CD4-positive, alpha-beta T cell treated with Interleukin-15 for 1 hour (primary cell): ENCODE measurements around the gene MEGF11.

ENCODE experiments used
- DNase-seq: peaks from one replicate; pipeline ENCODE4 v3.0.0-alpha.2; 2020

The MEGF11 gene

DNA sequence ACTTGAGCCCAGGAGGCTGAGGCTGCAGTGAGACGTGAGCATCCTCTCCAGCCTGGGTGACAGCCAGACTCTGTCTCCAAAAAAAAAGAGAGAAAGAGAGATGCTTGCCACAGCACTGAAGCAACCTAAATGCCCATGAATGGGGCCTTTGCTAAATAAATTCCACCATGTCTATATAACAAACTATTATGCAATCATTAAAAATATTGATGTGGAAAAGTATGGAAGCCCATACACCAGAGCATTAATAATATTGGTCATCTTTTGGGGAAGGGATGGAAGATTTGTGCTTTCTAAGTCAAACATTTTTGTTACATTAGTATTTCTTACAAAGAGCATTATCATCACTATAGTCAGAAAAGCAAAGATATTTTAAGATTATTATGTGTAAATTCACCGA lies 116.6 kb downstream of the MEGF11 start:
- no peak for DNase-seq

DNA sequence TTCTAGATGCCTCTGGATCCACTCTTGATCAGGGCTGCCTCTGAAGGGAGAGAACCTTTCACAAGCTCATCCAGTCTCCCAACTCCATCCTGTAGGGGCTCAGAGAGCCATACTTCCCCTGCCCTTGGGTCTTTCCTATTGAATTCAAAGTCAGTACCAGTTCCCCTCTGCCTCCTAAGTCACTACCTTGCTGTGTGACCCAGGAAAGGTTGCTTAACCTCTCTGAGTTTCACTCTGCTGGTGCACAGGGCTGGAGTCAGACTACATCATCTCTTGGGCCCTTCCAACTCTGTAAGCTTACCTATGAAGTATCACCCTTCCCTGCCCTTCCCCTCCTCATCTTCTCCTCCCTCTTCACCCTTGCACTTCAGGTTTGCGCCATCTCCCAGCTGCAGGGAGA lies 117.9 kb downstream of the MEGF11 start:
- DNase-seq, result no peak

DNA sequence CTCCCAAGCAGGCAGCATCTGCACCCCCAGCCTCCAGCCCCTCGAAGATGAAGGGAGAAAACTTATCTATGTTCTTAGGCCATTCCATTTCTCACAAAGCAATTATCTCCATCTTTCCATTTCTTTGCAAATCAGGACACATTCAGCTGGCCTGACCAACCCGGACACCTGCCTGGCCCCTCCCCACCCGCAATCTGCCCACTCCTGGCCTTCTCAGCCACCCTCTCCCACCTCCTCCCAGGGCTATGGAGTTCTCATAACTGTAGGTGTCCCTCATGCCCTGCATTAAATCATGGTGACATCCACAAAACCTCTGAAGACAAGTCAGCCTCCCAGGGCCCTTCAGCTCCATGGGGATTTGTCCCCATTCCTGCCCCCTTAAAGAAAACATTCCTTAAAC lies 119.3 kb downstream of the MEGF11 start:
- DNase-seq, result no peak

DNA sequence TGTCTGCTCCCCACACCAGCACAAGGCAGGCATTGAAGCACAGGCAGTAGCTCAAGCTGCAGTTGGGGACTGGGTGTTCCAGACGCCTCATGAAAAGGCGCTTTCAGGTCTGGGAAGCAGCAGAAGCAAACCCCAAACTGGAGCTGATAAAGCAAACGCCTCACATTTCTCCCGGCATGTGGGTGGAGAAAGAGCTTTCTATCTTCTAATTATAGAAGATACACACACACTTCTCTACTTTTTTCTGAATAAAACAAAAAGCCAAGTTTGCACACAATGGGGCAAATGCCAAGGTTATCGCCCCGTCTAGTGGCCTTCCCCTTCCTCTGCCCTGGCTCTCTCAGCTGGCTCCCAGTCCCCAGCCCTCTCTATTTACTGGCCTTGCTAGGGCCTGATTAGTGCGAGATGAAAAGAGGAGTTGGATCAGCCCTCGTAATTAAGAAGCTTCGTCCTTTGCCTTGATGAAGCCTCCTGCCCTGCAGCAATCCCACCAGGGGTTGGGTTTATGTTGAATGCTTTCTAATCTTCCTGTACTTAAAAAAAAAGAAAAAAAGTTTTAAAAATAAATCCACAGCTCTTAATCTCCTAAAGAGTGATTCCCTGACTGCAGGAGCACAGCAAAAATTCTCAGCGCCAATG lies 120.2 kb downstream of the MEGF11 start:
- DNase-seq, result no peak

DNA sequence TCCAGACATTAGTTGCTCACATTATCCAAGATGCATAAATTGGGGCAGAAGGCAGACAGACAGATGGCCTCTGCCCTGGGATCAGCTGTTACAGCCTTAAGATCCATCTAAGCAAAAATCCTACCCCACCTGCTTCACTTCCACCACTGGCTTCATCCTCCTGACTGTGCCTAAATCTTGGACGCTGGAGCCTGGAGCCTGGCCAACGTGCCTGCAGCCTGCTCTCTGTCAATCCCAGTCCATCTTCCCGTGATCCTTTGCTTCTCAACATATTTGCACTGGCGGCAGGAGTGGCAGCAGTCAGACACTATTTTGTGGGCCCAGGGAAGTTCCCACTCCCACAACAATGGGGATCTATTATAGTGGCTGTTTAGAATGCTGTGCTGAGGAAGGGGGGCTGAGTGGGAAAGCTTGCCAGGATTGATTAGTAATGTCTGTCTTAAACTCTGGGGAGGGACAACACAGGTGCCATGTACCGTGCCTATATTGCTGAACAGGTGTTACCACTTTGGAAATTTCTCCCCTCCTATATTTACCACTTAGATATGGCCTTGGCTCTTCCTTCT lies 121.2 kb downstream of the MEGF11 start:
- no peak for DNase-seq

DNA sequence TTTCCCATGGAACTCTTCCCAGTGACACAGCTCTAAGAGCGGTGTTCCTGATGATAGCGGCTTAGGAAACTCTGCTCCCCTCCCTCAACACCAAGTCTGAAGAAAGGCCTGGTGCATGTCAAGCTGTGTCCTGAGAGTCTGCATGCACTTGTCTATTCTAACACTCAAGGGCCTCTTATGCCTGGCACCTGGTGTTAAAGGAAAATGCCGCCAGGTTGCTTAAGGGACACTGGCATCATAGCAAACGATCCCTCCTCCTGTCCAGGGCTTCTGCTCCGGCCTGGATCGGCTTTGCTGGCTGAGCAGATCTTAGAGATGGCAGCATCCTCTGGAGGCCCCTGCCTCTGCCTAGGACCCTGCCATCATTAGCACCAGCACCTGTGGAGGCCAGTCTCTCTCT lies 121.7 kb downstream of the MEGF11 start:
- DNase-seq, result no peak

DNA sequence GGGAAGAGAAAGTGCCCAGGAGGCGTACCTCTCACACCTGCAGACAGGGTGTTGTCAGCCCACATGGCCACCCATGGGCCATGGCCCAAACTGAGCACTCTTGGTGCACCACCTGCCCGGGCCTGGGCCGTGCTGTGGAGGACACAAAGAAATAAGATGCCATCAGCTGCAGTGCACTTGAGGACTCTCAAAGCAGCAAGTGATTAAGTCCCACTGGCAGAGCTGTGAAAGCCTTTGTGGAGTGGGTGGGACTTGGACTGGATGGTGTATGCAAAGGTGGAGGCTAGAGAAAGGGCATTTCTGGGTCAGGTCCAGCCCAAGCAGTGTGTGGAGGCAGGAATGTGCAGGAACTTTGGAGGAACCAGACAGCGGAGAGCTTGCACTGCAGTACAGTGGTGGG lies 122.3 kb downstream of the MEGF11 start:
- no peak for DNase-seq

DNA sequence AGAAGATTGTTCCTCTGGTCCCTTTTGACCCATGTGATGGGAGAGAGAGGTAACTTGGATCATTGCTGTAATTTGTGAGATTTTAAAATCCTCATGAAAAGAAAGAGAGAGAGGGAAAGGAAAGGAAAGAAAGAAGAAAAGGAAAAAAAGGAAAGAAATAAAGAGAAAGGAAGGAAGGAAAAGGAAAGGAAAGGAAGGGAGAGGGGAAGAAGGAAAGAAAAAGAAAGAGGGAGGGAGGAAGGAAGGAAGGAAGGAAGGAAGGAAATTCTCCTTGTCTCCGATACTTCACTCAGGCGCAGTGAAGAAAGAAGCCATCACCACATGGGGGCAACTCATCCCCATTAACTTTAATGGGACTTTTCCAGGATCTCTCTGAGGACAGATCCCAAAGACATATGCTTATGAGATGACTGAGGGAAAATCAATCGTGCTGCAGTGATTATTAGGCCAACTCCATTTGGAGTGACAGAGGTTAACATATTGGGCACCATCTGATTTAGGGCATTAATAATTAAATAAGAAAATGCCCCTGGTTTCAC lies 123.0 kb downstream of the MEGF11 start:
- DNase-seq, result no peak

DNA sequence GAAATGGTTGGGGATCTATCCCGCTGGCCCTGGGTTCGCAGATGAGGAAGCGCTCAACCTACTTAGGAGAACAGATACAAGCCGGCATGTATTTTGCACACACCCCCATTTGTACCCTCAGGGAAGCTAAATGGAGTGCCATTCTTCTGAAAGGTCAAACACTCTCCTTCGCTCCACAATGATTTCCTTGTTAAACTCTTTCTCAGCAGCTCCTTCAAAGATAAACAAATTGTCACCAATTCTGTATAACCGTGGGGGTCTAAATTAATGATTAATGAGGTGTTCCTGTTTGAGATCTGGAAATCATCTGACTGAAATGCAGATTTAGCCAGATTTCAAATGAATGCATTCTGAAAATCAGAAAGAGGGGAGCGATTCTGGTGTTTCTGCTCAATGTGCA lies 124.0 kb downstream of the MEGF11 start:
- no peak for DNase-seq

DNA sequence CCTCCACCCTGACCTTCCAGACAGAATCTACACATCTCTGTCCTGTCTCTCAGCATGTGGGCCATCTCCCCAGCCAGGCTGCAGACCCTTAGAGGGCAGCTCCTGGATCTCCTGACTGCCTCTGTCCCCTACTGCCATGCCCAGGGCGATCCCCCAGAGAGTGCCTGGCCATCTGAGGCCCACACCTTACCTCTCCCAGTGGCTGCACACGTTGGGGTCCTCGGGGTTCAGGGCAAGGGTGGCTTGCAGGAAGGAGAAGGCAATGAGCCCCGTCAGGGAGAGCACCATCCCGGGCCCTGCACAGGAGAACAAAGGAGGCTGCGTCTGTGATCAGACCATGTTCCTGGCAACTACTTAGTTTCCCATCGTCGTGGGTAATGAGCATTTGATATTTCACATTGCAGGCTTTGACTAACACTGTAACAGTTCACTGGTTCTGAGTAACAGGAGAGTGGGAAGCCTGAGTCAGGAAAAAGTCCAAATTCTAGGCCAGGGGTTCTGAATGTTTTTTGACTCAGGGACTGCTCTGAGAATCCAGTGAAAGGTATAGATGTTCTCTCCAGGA lies 125.4 kb downstream of the MEGF11 start:
- no peak for DNase-seq

DNA sequence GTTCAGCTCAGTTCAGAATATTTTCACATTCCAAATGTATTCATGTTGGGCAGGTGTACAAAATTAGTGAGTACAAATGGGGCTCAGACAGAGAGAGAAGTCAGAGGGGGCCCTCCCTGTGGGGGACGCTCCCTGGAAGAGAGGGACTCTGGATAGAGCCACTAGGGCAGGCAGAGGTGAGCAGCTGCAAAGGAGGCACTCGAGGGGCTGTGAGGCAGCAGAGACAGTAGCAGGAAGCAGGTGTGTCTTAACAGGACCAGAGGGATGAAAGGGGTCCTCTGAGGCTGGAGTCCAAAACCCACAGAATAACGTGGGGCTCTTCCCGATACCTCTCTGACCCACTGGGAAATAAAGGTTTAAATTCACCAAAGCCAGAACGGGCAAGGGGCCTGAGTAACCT lies 127.1 kb downstream of the MEGF11 start:
- DNase-seq, result no peak

DNA sequence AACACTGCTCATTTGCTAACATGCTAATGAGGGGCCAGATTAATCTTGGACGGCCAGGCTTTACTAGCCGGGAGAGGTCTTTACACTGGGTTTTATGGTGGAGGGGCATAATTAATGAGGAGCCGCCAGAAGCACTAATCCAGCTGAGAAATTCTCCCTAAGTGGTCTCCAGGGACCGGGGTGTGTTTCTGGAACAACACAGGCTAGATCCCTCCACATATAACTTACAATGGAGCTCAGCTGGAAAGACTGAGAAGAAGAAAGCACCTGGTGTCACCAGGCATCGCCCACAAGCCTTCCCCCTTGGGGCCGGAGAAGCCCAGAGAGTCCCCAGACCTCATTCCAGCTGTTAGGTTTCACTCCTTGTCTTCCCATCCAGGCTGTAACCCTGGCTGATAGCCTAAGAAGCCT lies 127.5 kb downstream of the MEGF11 start:
- no peak for DNase-seq

DNA sequence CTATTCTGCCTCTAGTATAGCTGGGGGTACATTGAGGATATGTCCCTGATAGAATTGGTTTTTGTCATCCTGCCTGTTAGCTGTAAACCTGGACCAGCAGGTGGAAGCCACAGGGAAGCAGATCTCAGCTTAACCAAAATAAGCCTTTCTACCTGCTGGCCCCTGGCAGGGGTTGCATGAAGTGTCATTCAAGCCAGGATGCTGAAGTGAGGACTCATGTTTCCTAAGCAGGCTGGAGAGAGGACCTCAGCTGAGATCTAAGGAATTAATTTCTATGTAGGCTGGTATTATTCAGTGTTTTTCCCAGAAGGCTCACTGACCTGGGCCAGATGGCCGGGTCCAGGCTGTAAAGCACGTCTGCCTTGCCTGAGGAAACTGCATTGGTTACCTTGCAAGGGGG lies 128.9 kb downstream of the MEGF11 start:
- no peak for DNase-seq

DNA sequence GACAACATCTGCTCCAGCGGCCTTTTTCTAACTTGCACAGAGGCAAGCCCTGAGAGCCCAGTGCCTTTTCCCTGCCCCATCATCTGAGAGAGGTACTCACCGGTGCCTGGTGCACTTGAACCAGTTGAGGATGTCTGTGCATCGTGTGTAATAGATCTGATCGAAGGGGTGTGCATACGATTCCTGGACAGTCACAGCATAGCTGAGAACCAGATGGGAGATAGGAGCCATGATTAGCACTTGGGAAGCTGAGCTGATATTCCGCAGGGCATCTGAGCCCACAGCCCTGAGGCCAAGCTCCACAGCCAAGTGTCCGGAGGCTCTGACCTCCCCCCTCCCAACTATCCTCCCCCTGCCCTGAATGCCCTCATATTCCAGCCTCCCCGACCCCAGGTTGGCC lies 129.8 kb downstream of the MEGF11 start:
- no peak for DNase-seq

DNA sequence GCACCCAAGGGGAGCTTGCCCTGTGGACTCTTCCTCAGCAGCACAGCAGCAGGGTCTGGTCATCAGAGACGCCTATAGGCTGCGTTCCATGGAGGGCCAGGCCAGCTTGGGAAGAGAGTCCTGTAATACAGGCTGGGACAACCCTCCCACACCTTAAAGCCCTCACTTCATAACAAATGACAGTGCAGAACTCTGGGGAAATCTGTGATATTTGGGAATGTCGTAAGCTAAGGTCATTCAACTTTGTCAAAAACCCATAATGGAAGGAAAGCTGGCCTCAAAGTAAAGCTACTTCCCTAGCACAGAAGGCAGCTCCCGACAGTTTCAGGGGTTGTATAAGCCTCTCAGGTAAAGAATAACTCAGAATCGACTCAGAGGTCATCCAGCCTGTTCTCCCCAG lies 133.1 kb downstream of the MEGF11 start:
- DNase-seq, result no peak

DNA sequence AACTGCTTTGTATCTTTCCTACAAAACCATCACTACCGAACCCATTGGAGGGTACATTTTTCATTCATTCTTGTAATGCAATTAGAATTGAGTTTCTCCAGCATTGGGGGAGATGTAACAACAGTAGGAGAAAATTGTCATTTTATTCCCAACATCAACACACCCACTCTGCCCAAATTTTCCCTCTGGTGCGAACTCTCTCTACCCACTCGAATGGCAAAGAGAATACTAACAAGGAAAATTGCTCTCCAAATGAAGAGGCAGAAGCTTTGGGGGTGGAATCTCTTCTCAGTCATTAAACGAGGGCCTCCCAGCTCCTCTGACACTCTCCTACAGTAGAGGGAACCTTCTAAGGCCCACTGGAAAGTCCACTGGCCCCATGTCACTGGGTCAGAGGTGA lies 135.7 kb downstream of the MEGF11 start:
- no peak for DNase-seq

DNA sequence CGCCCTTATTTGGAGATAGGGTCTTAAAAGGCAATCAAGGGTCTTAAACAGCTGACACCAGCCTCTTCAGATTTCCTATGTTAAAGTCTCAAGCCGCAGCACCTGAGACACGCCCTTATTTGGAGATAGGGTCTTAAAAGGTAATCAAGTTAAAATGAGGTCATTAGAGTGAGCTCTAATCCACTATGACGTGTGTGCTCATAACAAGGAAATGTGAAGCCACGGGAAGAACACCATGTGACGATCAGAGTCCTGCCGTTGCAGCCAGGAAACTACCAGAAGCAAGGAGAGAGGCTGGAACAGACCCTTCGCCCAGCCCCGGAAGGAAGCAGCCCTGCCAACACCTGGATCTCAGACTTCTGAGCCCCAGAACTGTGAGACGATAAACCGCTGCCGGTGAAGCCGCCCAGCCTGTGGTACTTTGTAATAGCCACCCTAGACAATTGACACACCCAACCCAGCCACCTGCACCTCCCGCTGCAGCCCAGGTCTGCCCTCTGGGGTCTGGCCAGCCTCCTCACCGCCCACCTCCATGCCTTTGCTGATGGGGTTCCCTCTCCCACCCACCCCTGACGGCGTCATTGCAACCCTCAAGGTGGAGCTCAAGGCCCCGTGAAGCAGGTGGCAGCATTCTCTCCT lies 137.9 kb downstream of the MEGF11 start:
- peak; percentile 35 for DNase-seq

DNA sequence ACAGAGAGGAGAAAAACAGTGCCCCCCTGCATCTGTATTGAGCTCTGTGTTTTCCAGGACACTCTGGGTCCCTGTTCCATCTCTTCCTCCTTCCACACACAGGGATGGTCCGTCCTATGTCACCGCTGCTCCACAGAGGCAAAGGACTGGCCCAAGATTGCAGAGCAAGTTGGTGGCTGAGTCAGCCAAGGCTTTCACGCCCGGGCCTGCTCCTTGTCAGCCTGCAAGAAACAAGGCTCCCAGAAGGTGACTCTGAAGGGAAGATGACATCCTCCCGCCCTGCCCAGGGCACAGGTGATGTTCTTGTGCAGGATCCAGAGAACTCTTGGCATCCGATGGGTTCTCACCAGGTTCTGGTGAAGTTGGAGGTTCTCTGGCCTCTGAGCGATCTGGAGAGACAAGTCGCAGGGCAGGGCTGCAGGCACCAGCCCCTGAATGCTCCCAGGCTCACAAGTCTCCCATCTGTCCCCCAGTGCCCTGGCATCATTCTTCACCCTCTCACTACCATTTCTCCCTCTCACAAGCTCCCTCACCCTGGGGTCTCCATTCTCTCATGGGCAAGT lies 138.6 kb downstream of the MEGF11 start:
- DNase-seq, result no peak

DNA sequence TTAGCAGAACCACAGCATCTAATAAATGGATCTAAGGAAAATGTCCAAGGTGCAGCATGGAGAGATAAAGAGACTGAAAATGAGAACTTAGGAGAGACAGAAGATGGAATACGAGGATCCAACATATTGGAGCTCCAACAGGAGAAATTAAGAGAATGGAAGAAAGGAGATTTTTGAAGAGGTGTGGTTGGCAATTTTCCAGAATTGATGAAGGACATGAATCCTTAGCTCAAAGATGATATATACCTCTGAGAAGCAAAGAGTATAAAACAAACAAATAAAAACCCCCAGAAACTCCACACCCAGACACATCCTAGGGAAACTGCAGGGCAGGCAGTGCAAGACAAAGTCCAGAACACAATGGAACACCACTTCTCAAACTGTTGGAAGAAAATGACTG lies 141.2 kb downstream of the MEGF11 start:
- DNase-seq, result no peak

DNA sequence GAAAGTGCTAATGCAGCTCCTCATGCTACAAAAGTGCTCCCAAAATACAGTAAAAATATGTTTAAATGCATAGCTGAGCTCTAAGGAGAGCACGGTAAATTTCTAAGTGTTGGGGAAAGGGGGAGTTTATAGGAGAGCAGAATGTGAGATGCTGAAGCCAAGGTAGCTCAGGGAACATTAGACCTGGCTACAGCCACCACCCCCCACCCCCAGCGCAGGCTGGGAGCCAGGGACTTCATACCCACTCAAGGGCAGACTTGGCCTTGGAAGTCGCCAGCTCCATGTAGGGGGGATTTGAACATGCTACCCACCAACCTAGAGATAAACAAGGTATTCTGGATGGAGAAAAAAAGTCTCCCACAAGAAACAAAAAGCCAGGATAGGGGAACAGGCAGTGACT lies 142.2 kb downstream of the MEGF11 start:
- no peak for DNase-seq

DNA sequence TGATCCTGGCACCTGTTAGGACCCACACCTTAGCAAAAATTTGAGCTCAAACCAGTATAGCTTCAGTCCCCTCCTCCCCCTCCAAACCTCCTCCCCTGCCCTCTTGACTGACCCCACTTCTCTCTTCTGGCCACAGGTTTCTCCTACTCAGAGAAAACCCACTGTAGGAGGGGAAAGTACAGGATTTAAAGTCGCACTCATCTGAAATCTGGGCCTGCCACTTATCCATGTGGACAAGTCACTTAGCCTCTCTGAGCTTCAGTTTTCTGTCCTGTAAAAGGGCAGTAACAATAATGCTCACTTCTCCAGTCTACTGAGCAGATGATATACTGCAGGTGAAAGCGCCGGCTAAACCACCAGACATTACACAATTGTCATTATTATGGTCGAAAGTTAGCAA lies 142.7 kb downstream of the MEGF11 start:
- DNase-seq, result no peak

DNA sequence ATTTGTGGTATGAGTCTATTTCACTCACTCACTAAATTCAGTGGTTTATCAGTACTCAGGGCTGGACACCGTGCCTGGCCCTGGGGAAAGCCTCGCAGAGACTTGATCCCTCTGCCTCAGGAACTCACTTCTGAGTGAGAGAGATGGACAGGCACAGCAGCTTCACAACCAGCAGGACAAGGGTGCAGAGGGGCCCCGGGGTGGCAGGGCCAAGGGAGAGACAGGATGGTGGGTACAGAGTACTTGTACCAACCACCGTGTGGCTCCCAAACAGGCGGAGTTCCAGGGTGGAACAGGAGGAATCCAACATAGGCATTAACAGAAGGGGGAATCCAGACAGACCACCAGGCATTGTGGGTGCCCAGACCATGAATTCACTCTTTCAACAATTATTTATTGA lies 143.7 kb downstream of the MEGF11 start:
- no peak for DNase-seq

DNA sequence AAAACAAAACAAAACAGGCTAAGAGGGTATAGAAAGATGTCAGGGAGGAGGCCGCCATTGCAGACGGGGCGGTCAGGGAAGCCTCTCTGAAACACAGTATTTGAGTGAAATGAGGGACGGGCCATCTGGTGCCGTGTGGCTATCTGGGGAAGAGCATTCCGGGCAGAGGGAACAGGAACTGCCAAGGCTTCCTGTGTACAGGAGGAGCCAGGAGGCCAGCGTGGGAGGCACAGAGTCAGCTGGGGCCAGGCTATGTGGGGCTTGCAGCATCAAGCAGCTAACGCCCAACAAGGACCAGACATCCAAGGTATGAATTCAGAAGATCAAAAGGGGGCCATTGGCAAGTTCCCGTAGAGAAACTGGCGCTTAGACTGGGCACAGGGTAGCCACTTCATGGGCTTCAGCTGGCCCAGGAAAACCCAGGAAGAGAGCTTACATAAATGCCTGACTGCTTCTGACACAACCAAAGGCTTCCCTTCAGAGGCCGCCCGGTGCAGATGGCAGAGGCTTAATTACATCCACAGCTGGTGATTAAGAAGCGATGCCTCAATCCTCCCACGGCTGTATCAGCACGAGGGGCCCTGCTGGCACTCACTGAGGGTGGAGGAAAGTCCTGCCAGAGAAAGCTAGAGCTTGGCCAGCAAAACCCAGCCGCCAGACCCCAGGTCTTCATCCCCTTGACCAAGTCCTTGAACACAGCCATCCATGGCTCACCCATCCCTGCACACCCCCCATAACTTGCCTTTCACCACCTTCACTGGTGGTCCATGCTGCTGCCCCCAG lies 144.9 kb downstream of the MEGF11 start:
- no peak for DNase-seq
